LNCAP (cell line): ENCODE measurements around the gene LRRC73.

Experiments
- TF ChIP-seq, protein P1 (sequence below): fragments of 450-650 bp; IDR thresholded peaks from 2 replicates; pipeline ENCODE4 v1.5.1; 2017; ENCODE audit warnings: mild to moderate bottlenecking

LRRC73 gene

DNA sequence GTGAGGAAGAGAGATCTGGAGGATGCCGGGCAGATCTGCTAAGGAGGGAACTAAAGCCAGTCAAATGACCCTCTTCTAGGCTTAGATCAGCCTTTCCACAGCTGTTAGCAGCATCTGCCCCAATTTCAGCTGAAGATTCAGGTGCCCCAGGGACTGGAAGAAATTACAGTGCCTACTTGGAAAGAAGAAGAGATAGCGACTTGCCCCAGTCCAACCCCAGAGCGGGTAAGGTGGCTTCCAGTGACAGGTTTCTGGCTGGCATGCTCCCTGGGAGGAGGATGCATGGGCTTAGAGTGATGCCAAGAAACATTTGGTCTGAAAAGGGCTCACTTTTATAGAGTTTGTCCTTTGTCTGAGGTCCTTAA lies 32.2 kb downstream of the LRRC73 start:
- TF ChIP-seq, protein P1, sequence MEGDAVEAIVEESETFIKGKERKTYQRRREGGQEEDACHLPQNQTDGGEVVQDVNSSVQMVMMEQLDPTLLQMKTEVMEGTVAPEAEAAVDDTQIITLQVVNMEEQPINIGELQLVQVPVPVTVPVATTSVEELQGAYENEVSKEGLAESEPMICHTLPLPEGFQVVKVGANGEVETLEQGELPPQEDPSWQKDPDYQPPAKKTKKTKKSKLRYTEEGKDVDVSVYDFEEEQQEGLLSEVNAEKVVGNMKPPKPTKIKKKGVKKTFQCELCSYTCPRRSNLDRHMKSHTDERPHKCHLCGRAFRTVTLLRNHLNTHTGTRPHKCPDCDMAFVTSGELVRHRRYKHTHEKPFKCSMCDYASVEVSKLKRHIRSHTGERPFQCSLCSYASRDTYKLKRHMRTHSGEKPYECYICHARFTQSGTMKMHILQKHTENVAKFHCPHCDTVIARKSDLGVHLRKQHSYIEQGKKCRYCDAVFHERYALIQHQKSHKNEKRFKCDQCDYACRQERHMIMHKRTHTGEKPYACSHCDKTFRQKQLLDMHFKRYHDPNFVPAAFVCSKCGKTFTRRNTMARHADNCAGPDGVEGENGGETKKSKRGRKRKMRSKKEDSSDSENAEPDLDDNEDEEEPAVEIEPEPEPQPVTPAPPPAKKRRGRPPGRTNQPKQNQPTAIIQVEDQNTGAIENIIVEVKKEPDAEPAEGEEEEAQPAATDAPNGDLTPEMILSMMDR = no peak

DNA sequence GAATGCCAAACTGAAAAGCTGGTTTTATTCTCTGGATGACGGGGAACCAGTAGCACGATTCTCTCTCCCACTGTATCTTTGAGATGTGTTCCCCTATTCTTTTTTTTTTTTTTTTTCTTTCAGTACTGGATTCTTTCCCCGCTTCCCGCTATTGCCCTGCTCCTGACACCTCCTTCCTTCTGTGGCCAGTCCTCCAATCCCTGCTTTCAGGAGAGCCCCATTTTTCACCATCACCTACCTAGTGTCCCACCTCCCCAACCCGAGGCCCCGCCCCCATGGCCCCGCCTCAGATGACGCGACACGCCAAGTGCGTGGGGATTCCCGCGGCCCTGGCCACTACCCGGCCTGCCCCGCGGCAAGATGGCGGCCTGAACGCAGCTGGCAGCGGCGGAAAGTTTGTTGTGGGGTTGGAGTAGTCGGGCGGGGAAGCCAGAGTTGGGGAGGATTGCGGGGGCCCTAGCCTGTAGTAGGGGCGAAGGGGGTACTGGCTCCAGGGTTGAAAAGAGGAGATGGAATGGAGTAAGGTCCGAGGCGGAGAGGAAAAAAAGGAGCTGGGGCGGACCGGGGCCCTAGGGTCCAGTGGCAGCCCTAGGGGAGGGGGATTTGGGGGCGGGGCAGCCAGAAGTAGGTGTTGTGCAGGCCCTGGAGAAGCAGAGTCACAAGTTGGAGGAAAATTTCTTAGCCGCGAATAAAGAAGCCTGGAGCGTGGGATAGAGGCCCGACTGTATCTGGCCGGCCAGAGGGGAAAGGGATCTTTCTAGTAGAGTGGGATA lies 32.7 kb downstream of the LRRC73 start, which contains the start of gene TJAP1:
TJAP1 (plus strand) TSS at position 336 of the 773 bp plus-strand sequence. CDS start 21,432 bp downstream, outside the sequence.
- TF ChIP-seq, protein P1 = no peak

DNA sequence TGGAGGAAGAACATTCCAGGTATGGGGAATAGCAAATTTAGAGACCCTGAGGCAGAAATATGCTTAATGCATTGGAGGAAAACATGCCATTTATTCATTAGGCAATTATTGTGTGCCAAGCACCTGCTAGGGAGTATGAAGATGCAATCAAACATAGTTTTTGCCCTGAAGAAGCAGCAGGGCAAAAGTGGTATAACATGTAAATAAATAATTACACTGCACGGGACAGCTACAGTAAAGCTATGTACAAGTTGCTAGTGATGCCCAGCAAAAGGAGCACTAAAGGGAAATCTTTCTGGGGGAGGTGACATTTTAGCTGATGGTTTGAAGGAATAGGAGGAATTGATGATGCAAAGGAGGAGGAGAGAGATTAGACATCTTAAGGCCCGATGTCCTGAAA lies 33.4 kb downstream of the LRRC73 start:
- TF ChIP-seq, protein P1 = no peak

DNA sequence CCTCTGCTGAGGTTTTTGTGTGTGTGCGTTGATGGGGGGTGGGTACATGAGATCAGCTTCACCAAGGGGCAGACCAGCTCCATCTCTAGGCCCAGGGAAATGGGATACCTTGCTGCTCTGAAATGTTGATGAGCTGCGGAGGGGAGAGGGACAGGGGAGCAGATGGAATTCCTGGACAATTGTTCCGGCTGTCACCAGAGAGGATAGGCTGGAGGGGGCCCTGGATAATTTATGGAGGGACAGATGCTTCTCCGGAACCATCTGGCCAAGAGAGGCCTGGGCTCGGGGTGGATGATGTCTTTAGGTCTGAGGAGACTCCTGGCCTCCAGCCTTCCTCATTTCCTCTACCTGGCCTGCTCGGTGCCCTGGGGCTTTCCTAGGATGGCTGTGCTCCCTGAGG lies 34.6 kb downstream of the LRRC73 start:
- TF ChIP-seq, protein P1 = no peak

DNA sequence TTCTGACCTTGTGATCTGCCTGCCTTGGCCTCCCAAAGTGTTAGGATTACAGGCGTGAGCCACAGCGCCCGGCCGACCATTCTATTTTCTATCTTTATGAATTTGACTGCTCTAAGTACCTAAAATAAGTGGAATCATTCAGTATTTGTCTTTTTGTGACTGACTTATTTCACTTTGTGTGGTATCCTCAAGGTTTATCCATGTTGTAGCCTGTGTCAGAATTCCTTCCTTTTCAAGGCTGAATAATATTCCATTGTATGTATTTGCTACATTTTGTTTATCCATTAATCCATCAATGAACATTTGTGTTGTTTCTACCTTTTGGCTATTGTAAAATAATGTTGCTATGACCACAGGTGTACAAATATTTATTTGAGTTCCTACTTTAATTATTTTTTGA lies 37.6 kb downstream of the LRRC73 start:
- TF ChIP-seq, protein P1 = no peak

DNA sequence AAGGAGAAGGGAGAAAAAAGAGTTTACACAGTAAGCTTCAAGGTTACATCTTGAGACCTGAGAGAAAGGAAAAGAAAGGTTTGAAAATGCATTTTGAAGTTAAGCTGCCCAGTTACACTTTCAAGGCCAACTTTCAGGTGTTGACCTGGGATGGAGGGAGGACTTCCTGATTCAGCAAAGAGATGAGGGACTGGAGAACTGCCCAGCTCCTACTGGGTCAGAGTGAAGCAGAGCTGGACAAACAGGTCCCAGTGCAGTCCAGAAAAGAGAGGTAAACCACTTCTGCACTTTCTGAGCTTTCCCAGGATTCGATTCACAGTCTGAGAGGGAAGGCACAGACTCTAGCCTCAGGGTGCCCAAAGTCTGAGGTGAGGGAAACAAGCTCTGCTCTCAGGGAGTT lies 38.7 kb downstream of the LRRC73 start:
- TF ChIP-seq, protein P1 = no peak

DNA sequence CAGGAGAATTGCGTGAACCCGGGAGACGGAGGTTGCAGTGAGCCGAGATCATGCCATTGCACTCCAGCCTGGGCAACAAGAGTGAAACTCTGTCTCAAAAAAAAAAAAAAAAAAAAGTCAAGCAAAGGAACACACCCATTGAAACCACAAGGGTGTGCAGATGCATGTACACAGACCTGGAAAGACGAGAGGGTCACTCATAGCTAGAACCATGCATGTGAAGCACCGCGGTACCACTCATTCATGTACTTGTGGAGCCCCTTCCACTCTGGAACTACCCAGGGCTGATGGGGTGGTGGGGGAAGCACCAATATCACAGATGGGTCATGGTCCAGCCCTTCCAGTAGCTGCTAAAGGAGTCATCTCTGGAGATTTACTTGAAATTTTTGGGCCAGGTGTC lies 40.2 kb downstream of the LRRC73 start:
- TF ChIP-seq, protein P1 = no peak
